K562 (cell line): Measurements from ENCODE around the gene ZFP36. TPM values are rescaled to one million over a fixed set of nuclear protein-coding genes. Genes with fewer than 3 reads are reported as not detected.
A peak's percentile ranks its signal among the peaks of the same experiment; 100 is the strongest.

Source experiments
- BRD9 ChIP-seq: fragments of 450-650 bp; IDR thresholded peaks from 2 replicates; pipeline ENCODE4 v1.6.1; 2018; ENCODE audit warnings: low read depth; ENCODE audit not compliant: partially characterized antibody
- ELF1 ChIP-seq: fragments of 200-800 bp; sonication (Bioruptor generic); IDR thresholded peaks from 2 replicates; pipeline ENCODE4 v1.6.1; 2016; ENCODE audit warnings: missing genetic modification characterization, missing compliant biosample characterization
- ELF4 ChIP-seq: fragments of 450-650 bp; formaldehyde crosslinking; IDR thresholded peaks from 2 replicates; pipeline ENCODE4 v1.4.0; 2022; ENCODE audit warnings: missing genetic modification characterization
- MED1 ChIP-seq: sonication (generic); formaldehyde crosslinking; IDR thresholded peaks from 2 replicates; pipeline ENCODE4 v1.8.1; 2023; ENCODE audit warnings: missing genetic modification reagents, borderline replicate concordance
- NR2C2 ChIP-seq, 2 experiments: fragments of 200-800 bp in 1 of 2; sonication (Bioruptor generic) in 1 of 2; sonication (generic) in 1 of 2; formaldehyde crosslinking in 1 of 2; IDR thresholded peaks; 2 replicates each; pipeline versions ENCODE4 v1.6.1 to v1.8.0; 2016 to 2022; ENCODE audit warnings: mild to moderate bottlenecking in 1 of 2, missing compliant biosample characterization in 1 of 2, missing genetic modification characterization in 1 of 2, missing genetic modification reagents in 1 of 2
- PHB ChIP-seq: fragments of 250-450 bp; sonication (Bioruptor Pico); IDR thresholded peaks from 2 replicates; pipeline ENCODE4 v1.5.0; 2021
- POLR2A ChIP-seq: fragments of 450-650 bp; conservative IDR thresholded peaks from 2 replicates; pipeline ENCODE4 v1.6.1; 2016
- PYGO2 ChIP-seq: fragments of 450-650 bp; IDR thresholded peaks from 2 replicates; pipeline ENCODE4 v1.6.1; 2016; ENCODE audit warnings: mild to moderate bottlenecking, missing genetic modification characterization, moderate library complexity, missing compliant biosample characterization
- RBBP5 ChIP-seq: fragments of 200-600 bp; sonication (generic); IDR thresholded peaks from 2 replicates; pipeline ENCODE4 v1.6.1; 2012; ENCODE audit warnings: borderline replicate concordance, mild to moderate bottlenecking, low read length, control low read depth, inconsistent platforms; ENCODE audit not compliant: insufficient read depth, poor library complexity, severe bottlenecking
- SMAD2 ChIP-seq: fragments of 150-350 bp; IDR thresholded peaks from 2 replicates; pipeline ENCODE4 v1.6.1; 2014; ENCODE audit warnings: low read depth, mild to moderate bottlenecking, low read length
- ZBTB1 ChIP-seq: sonication (generic); formaldehyde crosslinking; IDR thresholded peaks from 2 replicates; pipeline ENCODE4 v1.8.1; 2023; ENCODE audit warnings: missing genetic modification reagents, low read depth, mild to moderate bottlenecking, borderline replicate concordance
- ZBTB11 ChIP-seq, 3 experiments: fragments of 200-800 bp in 1 of 3; fragments of 250-450 bp in 1 of 3; fragments of 450-650 bp in 1 of 3; sonication (Bioruptor Pico) in 1 of 3; sonication (Bioruptor generic) in 1 of 3; formaldehyde crosslinking in 1 of 3; IDR thresholded peaks; 2 replicates each; pipeline versions ENCODE4 v1.6.1 to v1.8.0; 2016 to 2022; ENCODE audit warnings: mild to moderate bottlenecking in 2 of 3, missing genetic modification characterization in 2 of 3, missing compliant biosample characterization in 1 of 3, moderate library complexity in 1 of 3
- ZNF639 ChIP-seq, 2 experiments: fragments of 200-800 bp in 1 of 2; sonication (Bioruptor generic) in 1 of 2; sonication (generic) in 1 of 2; formaldehyde crosslinking in 1 of 2; IDR thresholded peaks in 1 of 2; conservative IDR thresholded peaks in 1 of 2; 2 replicates each; pipeline versions ENCODE4 v1.5.0 to v1.6.1; 2016 to 2020; ENCODE audit warnings: missing compliant biosample characterization in 1 of 2, missing genetic modification characterization in 1 of 2, missing genetic modification reagents in 1 of 2
- polyA plus RNA-seq, 8 experiments: library from polyadenylated mRNA; depleted of rRNA in 4 of 8; stranded (reverse) in 5 of 8; unstranded in 3 of 8; fragments of >200 nt; fragmentation: Nextera tagmentation in 2 of 8; fragmentation: Illumina TruSeq in 1 of 8; extraction: Ambion mirVana in 2 of 8; extraction: Trizol in 1 of 8; gene quantifications; 2 replicates each; pipeline versions ENCODE4 v1.2.1 to v1.2.3, GENCODE V29; 2011 to 2014; ENCODE audit warnings: inconsistent platforms in 1 of 8, missing spikeins in 1 of 8
- total RNA-seq, 7 experiments: library from RNA; depleted of rRNA in 6 of 7; stranded (reverse); fragments of >200 nt in 6 of 7; fragmentation: Illumina TruSeq in 2 of 7; extraction: Trizol in 2 of 7; gene quantifications; 2 replicates each; pipeline versions ENCODE4 v1.2.1 to v1.2.3, GENCODE V29; 2011 to 2021; ENCODE audit warnings: low replicate concordance in 1 of 7
- TF ChIP-seq, protein P1 (sequence below): fragments of 250-450 bp; sonication (Bioruptor Pico); IDR thresholded peaks from 2 replicates; pipeline ENCODE4 v1.8.0; 2021; ENCODE audit warnings: mild to moderate bottlenecking, moderate library complexity
- TF ChIP-seq, protein P2 (sequence below): fragments of 250-450 bp; sonication (Bioruptor Pico); IDR thresholded peaks from 2 replicates; pipeline ENCODE4 v1.9.0; 2021; ENCODE audit warnings: mild to moderate bottlenecking, inconsistent platforms

Gene ZFP36
- total and polyA plus RNA-seq, 9 of the 15 experiments (the other 6 are each of a cell fraction or from before 2014, with no cell fraction given) = 1.0 to 20.1 (median 3.5) TPM

GRCh38 chr19:39445196-39446111 lies 38.8 kb downstream of the ZFP36 start, which contains the start of gene SUPT5H (continued):
- TF ChIP-seq ELF4 (CRISPR knock-in tag) = peak; percentile 70; the same call in 1 of the 2 replicates
- peak; percentile 96 for TF ChIP-seq ELF1 (tag)
- TF ChIP-seq RBBP5 = peak; percentile 81
- no peak for TF ChIP-seq SMAD2
- TF ChIP-seq, protein P1, sequence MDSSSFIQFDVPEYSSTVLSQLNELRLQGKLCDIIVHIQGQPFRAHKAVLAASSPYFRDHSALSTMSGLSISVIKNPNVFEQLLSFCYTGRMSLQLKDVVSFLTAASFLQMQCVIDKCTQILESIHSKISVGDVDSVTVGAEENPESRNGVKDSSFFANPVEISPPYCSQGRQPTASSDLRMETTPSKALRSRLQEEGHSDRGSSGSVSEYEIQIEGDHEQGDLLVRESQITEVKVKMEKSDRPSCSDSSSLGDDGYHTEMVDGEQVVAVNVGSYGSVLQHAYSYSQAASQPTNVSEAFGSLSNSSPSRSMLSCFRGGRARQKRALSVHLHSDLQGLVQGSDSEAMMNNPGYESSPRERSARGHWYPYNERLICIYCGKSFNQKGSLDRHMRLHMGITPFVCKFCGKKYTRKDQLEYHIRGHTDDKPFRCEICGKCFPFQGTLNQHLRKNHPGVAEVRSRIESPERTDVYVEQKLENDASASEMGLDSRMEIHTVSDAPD (CRISPR knock-in tag) = no peak
- no peak for TF ChIP-seq BRD9
- TF ChIP-seq ZNF639 (CRISPR knock-in tag; conservative IDR thresholded peaks at IDR 0.05 in 1 of 2, IDR thresholded peaks at IDR 0.05 in 1 of 2) = peak in 1 of 2 experiments; percentile 33; a peak in 1 of 4 replicates
- TF ChIP-seq ZBTB11 (CRISPR knock-in tag; IDR thresholded peaks at IDR 0.05) = peak in 2 of 3 experiments; percentile 26 to 87; a peak in 3 of 6 replicates
- peak; percentile 88 for TF ChIP-seq POLR2A
- TF ChIP-seq ZBTB1 = no peak
- 0 out of 2 replicates have a peak, but pooled peaks have one; percentile 24 for TF ChIP-seq PHB (CRISPR knock-in tag)
- TF ChIP-seq MED1 (CRISPR knock-in tag) = no peak
- TF ChIP-seq, protein P2, sequence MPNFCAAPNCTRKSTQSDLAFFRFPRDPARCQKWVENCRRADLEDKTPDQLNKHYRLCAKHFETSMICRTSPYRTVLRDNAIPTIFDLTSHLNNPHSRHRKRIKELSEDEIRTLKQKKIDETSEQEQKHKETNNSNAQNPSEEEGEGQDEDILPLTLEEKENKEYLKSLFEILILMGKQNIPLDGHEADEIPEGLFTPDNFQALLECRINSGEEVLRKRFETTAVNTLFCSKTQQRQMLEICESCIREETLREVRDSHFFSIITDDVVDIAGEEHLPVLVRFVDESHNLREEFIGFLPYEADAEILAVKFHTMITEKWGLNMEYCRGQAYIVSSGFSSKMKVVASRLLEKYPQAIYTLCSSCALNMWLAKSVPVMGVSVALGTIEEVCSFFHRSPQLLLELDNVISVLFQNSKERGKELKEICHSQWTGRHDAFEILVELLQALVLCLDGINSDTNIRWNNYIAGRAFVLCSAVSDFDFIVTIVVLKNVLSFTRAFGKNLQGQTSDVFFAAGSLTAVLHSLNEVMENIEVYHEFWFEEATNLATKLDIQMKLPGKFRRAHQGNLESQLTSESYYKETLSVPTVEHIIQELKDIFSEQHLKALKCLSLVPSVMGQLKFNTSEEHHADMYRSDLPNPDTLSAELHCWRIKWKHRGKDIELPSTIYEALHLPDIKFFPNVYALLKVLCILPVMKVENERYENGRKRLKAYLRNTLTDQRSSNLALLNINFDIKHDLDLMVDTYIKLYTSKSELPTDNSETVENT (CRISPR knock-in tag) = no peak
- TF ChIP-seq PYGO2 = no peak
- peak; percentile 96 for TF ChIP-seq NR2C2 (CRISPR knock-in tag; IDR thresholded peaks at IDR 0.05)
- peak; percentile 99 for TF ChIP-seq NR2C2 (tag; IDR thresholded peaks at IDR 0.05)
